Neural crest cell (in vitro differentiated cells): Measurements from ENCODE around the gene COG4. TPM values are rescaled to one million over a fixed set of nuclear protein-coding genes. Genes with fewer than 3 reads are reported as not detected.

Source experiments
- DNase-seq: peaks from one replicate; pipeline ENCODE4 v3.0.0; 2021; ENCODE audit warnings: low read depth, mixed read lengths, low spot score
- H3K27ac Mint-ChIP-seq: one replicate; pipeline ENCODE4 v1.8.0; 2021; ENCODE audit warnings: mild to moderate bottlenecking, mixed read lengths; ENCODE audit not compliant: unreplicated experiment
- H3K27me3 Mint-ChIP-seq: 2 replicates; pipeline ENCODE4 v1.8.0; 2021; ENCODE audit warnings: low read depth, mild to moderate bottlenecking, mixed read lengths
- H3K36me3 Mint-ChIP-seq: 2 replicates; pipeline ENCODE4 v1.8.0; 2021; ENCODE audit warnings: low read depth, mild to moderate bottlenecking, mixed read lengths
- H3K4me1 Mint-ChIP-seq: 2 replicates; pipeline ENCODE4 v1.8.0; 2021; ENCODE audit warnings: mixed read lengths
- H3K4me3 Mint-ChIP-seq: one replicate; pipeline ENCODE4 v1.8.0; 2021; ENCODE audit warnings: mild to moderate bottlenecking, mixed read lengths
- H3K9me3 Mint-ChIP-seq: 2 replicates; pipeline ENCODE4 v1.8.0; 2021; ENCODE audit warnings: mixed read lengths
- total RNA-seq: library from RNA; stranded (reverse); gene quantifications from 2 replicates; pipeline ENCODE4 v1.2.1, GENCODE V29; 2021
- TF ChIP-seq, protein P1 (sequence below): fragments of 200-600 bp; sonication (generic); conservative IDR thresholded peaks from 2 replicates; pipeline ENCODE4 v1.5.0; 2021; ENCODE audit warnings: antibody characterized with exemption, mild to moderate bottlenecking

The COG4 gene
- total RNA-seq, 1 donor from 2014 or later, result 82.7 TPM

DNA sequence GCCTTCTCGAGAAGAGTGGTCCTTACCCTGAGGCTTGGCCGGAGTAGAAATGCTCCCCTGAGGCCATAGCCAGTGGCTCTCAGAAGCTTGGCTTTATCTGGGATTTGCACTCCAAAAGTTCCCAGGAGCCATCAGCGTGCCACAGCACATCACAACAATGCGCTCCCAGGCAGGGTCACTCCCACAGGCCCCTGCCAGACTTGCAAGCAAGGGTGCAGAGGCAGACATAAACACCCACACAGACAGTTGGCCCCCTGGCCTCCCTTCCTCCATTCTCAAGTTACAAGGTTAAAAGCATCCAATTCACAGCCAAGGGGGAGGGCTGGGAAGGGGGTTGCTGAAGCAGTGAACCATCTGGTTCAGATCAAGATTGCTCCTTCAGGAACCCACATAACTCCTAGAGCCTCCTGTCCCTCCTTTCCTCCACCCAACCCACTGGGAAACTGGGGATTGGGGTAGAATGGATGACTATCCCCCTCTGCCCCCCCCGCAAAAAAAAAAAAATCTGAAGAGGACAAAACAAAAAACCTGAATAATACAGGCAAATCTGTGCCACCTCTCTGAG, 86.3 kb downstream of the COG4 start:
- TF ChIP-seq, protein P1, sequence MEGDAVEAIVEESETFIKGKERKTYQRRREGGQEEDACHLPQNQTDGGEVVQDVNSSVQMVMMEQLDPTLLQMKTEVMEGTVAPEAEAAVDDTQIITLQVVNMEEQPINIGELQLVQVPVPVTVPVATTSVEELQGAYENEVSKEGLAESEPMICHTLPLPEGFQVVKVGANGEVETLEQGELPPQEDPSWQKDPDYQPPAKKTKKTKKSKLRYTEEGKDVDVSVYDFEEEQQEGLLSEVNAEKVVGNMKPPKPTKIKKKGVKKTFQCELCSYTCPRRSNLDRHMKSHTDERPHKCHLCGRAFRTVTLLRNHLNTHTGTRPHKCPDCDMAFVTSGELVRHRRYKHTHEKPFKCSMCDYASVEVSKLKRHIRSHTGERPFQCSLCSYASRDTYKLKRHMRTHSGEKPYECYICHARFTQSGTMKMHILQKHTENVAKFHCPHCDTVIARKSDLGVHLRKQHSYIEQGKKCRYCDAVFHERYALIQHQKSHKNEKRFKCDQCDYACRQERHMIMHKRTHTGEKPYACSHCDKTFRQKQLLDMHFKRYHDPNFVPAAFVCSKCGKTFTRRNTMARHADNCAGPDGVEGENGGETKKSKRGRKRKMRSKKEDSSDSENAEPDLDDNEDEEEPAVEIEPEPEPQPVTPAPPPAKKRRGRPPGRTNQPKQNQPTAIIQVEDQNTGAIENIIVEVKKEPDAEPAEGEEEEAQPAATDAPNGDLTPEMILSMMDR, result no peak
- Mint-ChIP-seq H3K4me1 (peaks cover 60% of the 10 kb centered on the region), H3K9me3 (no peaks in the 10 kb centered on the region), H3K36me3 (peaks cover 3% of the 10 kb centered on the region), H3K27me3 (no peaks in the 10 kb centered on the region), H3K4me3 (peak overlapping the region; percentile 92), H3K27ac (no peak overlapping the region)
- no peak for DNase-seq

DNA sequence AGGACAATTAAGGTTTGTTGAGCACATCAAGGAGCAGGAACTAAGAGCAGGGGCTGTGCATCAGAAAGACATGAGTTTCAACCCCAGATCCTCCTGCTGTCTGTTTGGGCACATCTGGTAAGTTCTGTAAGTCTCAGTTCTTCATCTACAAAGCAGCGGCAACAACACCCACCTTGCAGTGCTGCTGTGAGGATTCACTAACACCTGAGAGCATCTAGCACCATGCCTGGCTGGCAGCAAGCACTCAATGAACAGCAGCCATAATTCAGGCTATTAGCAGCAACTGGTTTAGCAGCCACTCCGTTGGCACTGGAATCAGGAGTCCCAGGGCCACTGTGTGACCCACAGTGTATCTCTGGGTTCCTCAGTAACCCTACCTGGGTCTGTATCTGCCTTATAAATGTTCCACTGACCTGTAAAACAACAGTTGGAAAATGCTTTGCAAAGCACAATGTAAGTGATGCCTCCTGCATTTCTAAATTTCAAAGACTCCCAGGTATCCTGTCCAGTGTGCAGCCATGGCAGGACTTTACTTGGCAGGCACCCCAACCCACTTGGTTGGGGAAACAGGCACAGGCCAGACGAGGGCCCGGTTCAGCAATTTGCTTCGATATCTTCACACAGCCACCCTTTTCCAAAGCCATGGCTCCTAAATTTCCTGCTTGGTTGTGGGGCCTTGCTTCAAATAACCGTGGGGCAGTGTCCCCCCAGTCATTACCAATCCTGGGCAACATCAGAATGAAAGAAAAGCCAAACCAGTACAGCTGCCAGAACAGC, 88.7 kb downstream of the COG4 start:
- H3K27me3 Mint-ChIP-seq, result no peaks in the 10 kb centered on the region
- no peak for DNase-seq
- TF ChIP-seq, protein P1, result no peak
- H3K4me3 Mint-ChIP-seq, result peak overlapping the region; percentile 56
- H3K9me3 Mint-ChIP-seq, result no peaks in the 10 kb centered on the region
- peaks cover 62% of the 10 kb centered on the region for H3K4me1 Mint-ChIP-seq
- H3K36me3 Mint-ChIP-seq, result peaks cover 3% of the 10 kb centered on the region
- peak overlapping the region; percentile 62 for H3K27ac Mint-ChIP-seq

DNA sequence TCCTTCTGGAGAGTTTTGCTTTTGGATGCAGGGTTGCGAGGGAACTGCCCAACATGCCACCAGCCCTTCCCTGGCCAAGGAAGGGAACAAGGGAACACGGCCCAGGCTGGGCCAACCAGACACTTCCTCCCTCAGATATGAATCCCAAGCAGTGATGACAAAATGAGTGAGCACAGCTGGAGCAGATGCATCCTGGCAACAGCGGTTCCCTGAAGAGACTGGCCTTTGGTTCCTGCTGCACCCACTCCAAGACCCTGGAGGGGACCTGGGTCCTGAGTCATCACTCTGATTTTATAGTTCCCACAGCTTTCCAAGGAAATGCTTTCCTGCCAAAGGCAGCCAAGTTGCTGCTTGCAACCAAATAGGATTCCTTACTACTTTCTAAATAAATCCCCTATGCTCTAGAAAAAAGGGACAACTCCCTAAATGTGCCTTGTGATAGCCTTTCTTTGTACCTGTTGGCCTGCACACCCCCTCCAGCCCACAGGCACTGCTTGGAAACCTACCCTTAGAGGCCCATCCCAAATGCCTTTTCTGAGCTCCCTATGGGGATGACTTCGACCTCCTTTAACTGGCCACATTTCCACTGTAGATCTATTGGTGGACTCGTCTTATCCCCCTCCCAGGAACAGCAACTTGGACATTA, 89.8 kb downstream of the COG4 start:
- Mint-ChIP-seq H3K9me3 (no peaks in the 10 kb centered on the region), H3K4me1 (peaks cover 61% of the 10 kb centered on the region), H3K27ac (peak overlapping the region; percentile 59), H3K36me3 (peaks cover 3% of the 10 kb centered on the region), H3K27me3 (no peaks in the 10 kb centered on the region), H3K4me3 (peak overlapping the region; percentile 77)
- TF ChIP-seq, protein P1, result no peak
- DNase-seq, result no peak

DNA sequence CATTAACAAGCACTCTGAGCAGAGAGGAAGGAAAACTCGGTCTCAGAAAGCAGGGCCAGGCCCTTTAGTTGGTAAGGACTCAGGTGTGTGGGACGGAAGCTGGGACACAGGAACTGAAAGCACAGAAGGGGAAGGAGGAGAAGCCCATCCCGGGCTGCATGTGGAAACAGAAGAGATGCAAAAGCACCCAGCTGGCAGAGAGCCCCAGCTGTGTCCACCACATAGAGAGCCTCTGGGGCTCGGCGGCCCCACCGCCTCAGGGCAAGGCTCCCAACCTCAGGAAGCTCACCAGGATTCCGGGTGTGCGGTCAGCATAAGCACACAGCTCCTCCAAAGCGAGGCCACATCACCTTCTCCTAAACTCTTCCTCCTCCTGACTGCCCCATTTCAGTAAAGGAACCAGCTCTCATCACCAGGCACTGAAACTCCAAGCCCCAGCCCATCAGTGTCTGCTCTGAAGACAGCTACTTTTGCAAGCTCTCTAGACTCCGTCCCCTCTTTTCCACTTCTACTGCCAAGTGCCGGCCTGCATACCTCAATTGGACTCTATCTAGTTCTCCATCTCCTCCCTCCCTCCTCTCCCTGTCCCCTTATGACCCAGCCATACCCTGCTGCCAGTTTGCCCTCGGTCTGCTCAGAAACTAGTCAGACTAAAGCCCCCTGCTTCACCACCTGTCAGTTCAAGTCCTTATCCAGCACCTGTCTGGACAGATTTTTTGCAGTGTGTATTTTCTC, 90.5 kb downstream of the COG4 start:
- H3K4me3 Mint-ChIP-seq, result peak overlapping the region; percentile 38
- DNase-seq, result no peak

DNA sequence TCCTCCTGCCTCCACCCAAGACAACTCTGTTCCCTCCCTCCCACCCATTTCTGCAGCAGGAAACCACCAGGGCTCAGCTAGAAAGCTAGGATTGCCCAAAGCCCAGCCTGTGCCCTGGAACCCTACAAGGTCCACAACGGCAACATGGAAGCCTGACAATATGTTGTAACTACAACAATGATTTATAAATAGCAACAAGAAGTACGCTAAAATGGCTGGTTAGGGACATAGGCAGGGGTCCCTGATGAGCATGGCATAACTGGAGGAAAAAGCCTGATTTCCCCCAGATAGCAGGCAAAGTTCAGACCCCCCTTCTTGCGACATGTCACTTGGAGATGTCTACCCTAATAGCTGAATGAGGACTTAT, 91.0 kb downstream of the COG4 start:
- Mint-ChIP-seq H3K4me3 (no peak overlapping the region), H3K4me1 (peaks cover 63% of the 10 kb centered on the region), H3K27ac (no peak overlapping the region), H3K36me3 (peaks cover 3% of the 10 kb centered on the region), H3K27me3 (no peaks in the 10 kb centered on the region), H3K9me3 (no peaks in the 10 kb centered on the region)
- no peak for DNase-seq
- TF ChIP-seq, protein P1, result no peak

More for the DNA sequence above, 90.5 kb downstream of the COG4 start:
- no peaks in the 10 kb centered on the region for H3K9me3 Mint-ChIP-seq
- no peak overlapping the region for H3K27ac Mint-ChIP-seq
- peaks cover 3% of the 10 kb centered on the region for H3K36me3 Mint-ChIP-seq
- H3K4me1 Mint-ChIP-seq, result peaks cover 63% of the 10 kb centered on the region
- TF ChIP-seq, protein P1, result no peak
- H3K27me3 Mint-ChIP-seq, result no peaks in the 10 kb centered on the region
